Islet precursor cell (in vitro differentiated cells): Measurements from ENCODE around the gene ANTXRL.

Experiments
- DNase-seq: peaks from one replicate; pipeline ENCODE4 v3.0.0-alpha.2; 2018

Gene ANTXRL

DNA sequence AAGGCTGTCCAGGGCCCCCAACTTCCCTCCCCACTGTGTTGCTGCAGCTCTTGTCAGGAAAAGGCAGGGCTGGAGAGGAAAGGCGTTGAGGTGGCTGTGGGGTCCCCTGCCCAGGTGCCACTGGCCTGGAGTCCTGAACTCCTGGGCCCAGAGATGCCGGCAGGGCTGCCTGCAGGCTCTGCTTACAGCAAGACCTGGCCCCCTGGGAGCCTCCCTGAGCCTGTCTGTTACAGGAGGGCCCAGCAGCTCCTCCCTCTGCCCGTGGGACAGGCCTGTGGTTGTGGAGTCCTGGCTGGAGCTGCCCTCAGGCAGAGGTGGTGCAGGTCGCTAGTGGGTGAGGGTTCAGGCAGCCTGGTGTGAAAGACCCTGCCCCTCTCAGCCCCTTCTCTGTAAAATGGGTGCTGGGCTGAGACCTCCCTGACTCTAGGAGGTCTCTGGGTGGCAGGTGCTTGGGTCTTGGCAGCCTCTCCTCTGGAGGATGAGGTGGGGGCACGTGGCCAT is 9.9 kb downstream of the ANTXRL start:
- peak; percentile 54 for DNase-seq

DNA sequence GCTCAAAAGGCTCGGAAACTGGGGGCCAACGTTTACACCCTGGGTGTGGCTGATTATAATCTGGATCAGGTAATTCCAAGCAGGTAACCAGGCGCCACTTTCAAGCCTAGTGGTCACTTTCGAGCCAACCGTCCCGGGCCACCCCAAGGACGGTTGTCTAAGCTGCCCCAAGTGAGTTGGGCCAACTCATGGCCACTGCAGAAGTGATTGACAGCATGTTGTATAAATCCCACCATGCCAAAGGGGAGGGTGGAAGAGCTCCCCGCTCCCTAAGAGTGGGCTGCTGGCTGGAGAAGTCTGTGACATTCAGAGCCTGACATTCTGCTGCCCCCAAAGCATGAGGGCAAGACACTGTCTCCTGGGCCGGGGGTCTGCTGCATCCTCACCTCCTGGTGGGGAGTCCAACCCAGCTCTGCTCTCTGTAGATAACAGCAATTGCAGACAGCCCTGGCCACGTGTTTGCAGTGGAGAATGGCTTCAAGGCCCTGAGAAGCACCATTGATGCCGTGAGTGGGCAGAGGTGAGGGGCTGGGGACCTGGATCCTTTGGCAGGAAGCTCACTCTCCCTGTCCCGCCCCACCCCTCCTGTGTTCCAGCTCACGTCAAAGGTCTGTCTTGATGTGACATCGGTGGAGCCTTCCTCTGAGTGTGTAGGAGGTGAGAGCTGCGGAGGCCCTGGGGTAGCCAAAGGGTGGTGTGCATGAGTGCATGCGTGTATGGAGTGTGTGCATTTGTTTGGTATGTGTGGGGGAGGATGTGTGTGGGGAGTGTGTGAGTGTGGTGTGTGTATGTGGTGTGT is 10.8 kb downstream of the ANTXRL start:
- DNase-seq = no peak

DNA sequence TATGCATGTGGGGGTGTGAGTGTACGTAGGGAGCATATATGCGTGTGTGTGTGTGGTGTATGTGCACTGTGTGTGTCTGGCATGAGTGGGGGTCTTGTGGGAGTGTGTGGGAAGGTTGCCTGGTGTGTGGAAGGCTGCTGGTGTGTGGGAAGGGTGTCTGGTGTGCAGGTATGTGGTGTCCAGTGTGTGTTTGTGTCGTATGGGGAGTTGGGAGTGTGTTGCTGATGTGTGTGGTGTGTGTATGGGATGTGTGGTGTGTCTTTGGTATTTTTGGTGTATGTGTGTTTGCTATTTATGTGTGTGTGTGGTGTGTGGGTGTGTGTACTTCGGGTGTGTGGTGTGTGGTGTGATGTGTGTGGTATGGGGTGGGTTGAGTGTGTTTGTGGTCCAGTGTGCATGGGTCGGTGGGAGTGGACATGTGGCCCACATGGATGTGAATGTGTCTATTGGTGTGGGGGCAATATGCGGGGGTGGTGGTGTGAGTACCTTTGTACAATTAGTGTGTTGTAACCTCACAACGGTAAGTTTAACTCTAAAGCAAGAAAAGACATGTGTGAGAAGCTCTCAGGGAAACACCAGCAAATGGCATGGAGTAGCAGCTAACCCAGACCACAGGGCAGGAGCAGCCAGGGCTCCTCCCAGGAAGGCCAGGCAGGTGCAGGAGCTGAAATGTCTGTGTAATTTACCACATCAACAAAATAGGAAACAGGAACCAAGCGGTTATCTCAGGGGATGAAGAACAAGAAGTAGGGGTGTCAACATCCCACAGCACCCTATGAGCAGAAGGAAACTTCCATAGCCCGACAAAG is 11.9 kb downstream of the ANTXRL start:
- no peak for DNase-seq

DNA sequence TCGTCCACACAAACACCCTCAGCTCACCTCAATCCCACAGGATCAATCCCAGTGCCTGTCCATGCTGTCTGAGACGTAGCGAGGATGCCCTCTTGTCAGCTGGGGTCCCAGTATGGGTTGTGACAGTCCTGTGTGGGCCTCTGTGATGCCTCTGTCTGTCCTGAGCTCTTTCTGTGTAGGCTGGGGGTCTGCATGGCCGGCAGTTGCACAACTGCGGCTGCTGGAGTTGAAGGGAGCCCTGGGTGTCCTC is 12.4 kb downstream of the ANTXRL start:
- DNase-seq = no peak

DNA sequence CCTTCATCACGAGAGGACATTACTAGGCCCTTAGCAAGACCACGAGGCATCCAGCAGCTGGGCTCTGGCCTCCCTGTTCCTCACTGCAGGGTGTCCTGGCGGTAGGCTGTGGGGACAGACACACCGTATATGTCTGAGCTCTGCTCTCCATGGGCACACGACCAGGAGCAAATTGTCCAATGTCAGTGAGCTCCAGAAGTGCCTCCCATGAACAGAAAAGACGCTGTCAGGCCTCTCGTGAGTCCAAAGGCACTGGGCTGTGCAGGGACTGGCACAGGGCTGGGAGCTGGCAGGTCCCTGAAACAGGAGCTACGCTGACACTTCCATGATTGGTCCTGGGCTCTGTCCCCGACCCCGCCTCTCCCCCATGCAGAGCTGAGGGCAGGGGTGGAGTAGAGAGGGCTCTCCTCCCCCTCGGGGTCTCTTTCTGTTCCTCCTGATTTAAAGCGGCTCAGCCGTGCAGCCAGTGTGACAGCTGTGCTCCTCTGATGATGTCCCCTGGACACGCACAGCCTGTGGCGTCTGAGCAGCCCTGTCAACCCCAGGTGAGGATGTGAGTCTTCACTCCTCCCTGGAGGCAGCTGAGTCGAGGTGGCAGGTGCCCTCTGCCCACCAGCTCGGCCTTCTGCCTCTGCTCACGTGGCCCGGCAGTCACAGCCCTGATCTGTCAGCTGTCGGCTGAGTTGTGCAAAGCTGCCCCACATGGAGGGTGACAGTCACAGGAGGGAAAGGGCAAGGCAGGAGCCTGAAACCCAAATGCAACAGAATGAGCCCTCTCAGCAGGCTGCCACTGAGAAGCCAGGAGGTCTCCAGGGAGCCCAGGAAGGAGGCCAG is 13.0 kb downstream of the ANTXRL start:
- DNase-seq = peak; percentile 52

GRCh38 chr10:46300370-46300711 is 13.5 kb downstream of the ANTXRL start:
- peak; percentile 57 for DNase-seq

GRCh38 chr10:46301056-46301645 is 14.4 kb downstream of the ANTXRL start:
- no peak for DNase-seq

DNA sequence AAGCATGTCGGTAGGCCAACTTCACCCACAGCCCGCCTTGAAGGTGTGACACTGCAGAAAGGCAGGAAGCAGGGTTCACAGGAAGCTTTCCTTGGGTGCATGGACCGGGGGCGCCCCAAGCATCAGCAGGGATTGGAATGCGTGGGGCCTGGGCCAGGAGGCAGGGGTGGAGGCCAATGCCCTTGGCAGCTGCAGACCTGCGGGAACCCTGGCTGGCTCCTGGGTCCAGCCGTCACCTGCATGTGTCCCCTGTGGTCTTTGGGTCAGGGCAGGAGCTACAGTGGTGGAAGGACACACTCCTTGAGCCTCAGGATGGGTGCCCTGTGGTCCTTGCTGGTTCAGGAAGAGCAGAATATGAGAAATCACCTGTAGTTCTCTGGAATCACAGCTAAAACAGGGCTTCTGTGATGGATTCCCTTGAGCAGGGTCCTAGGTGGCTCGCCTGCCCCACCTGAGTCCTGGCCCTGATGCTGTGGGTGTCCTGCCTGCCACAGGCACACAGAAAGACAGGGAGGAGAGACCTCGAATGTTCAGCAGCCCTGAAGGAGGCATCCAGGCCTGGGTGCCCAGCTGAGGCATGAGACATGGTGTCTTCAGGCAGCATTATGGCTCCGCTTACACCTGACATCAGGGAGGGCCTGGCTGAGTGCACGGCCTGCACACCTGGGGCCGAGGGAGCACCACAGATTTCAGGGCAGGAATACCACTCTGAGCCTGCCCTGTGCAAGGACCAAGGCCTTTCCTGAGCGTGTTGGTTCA is 15.1 kb downstream of the ANTXRL start:
- no peak for DNase-seq

- peak; percentile 26 for DNase-seq
These were observed 16.1 kb downstream of the ANTXRL start for GRCh38 chr10:46302765-46303352.

GRCh38 chr10:46304062-46304461 is 17.3 kb downstream of the ANTXRL start:
- DNase-seq = peak; percentile 17

DNA sequence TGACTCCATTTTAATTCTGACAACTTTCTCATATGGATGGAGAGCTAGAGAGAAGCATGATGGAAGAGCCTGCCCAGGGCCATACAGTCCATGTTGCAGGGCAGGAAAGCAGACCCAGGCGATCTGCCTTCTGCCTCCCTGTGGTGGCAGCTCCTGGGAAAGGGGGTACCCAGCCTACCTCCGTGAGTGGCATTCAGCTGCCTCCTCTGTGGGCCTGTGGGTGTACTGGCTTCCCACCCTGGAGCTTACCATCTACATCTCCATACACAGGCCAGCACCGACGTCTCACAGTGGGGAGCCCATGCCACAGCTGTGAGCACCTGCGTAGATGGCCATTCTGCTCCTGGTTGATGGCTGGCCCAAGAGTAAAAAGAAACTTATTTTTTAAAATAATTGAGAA is 17.9 kb downstream of the ANTXRL start:
- DNase-seq = peak; percentile 4

GRCh38 chr10:46305079-46305818 is 18.5 kb downstream of the ANTXRL start:
- DNase-seq = peak; percentile 31

DNA sequence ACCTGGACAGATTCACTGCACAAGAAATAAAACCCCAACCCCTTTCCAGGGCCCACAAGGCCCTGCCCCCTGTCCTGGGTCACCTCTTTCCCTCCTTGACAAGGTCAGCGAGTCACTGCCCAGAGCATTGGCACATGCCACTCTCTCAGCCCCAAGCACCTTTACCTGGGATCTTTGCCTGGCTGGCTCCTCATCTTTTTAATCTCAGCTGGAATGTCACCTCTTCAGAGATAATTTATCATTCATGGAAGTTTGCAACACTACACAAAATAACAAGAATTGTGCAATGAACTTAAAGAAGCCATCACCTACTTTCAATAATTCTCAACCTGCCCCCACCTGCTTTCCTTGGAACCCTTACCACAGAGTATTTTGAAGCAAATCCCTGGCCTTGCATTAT is 19.2 kb downstream of the ANTXRL start:
- peak; percentile 21 for DNase-seq

- DNase-seq = peak; percentile 47
These were observed 19.9 kb downstream of the ANTXRL start for GRCh38 chr10:46306516-46307184.

GRCh38 chr10:46307281-46308112 is 20.7 kb downstream of the ANTXRL start:
- peak; percentile 50 for DNase-seq

GRCh38 chr10:46308113-46308415 is 21.3 kb downstream of the ANTXRL start:
- DNase-seq = peak; percentile 33

GRCh38 chr10:46308666-46309450 is 22.1 kb downstream of the ANTXRL start:
- peak; percentile 53 for DNase-seq

DNA sequence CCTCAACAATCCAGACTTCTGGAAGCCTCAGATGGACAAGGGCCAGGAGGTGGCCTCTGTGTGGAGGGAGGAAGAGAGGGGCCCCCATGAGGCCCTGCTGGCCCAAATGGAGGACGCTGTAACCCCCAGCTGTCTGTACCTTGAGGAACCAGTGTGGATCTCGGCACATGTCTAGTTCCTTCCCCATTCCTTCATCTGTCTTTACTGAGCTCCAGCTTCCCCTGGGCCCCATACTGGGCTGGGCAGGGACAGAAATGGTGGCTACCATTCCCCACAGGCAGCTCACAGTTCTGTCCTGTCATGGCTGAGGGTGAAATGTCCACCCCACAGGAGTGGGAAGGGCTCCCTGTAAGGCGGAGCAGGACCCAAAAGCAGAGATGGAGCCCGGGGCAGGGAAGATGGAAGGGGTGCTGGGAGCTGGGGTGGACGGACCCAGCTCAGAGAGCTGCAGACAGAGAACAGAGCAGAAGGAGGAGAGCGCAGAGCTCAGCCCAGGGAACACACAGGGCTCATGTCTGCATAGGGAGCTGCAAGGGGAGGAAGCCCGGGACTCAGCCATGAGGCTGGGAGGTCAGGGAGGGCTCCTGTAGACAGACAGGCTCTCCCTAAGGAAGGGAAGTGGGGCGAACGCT is 22.8 kb downstream of the ANTXRL start:
- peak; percentile 44 for DNase-seq

- peak; percentile 42 for DNase-seq
These were observed 23.3 kb downstream of the ANTXRL start for GRCh38 chr10:46310143-46310514.
